C4-2B (cell line): Measurements from ENCODE around the gene ASIC2.

Source experiments
- CTCF ChIP-seq: fragments of 450-650 bp; conservative IDR thresholded peaks from 2 replicates; pipeline ENCODE4 v1.5.1; 2017; ENCODE audit warnings: mild to moderate bottlenecking
- ZFX ChIP-seq: fragments of 450-650 bp; IDR thresholded peaks from 2 replicates; pipeline ENCODE4 v1.6.1; 2017

GRCh38 chr17:33228548-33228947 is 64.5 kb downstream of the ASIC2 start:
- TF ChIP-seq CTCF: no peak
- no peak for TF ChIP-seq ZFX
